ENCODE results near the gene MRPL32.

GRCh38 chr7:42972699-42973500 is 40.7 kb downstream of the MRPL32 start:
- no peak for TF ChIP-seq PATZ1 (CRISPR knock-in tag; IDR thresholded peaks at IDR 0.05; ENCODE audit: borderline replicate concordance)
- no peak for TF ChIP-seq BACH2 (CRISPR knock-in tag; IDR thresholded peaks at IDR 0.05; ENCODE audit: borderline replicate concordance)
- TF ChIP-seq CSRNP3 (CRISPR knock-in tag; IDR thresholded peaks at IDR 0.05) = no peak
- TF ChIP-seq POU6F1 (CRISPR knock-in tag; IDR thresholded peaks at IDR 0.05; ENCODE audit: borderline replicate concordance, low read depth) = no peak
- peak; percentile 38; the same call in 1 of the 2 replicates for TF ChIP-seq ZFP3 (CRISPR knock-in tag; IDR thresholded peaks at IDR 0.05)
- TF ChIP-seq RARB (CRISPR knock-in tag; IDR thresholded peaks at IDR 0.05) = no peak
